Brain microvascular endothelial cell (primary cell): ENCODE data around the gene MTARC1.

Source experiments
- DNase-seq: peaks from one replicate; pipeline ENCODE4 v3.0.0-alpha.2; 2020
- H3K27ac ChIP-seq: fragments of 250-450 bp; sonication (Bioruptor Pico); 2 replicates; pipeline ENCODE4 v1.5.1; 2020; ENCODE audit warnings: mild to moderate bottlenecking, moderate library complexity
- H3K27me3 ChIP-seq: fragments of 250-450 bp; sonication (Bioruptor Pico); replicated peaks from 2 replicates; pipeline ENCODE4 v1.5.1; 2020; ENCODE audit warnings: mild to moderate bottlenecking
- H3K36me3 ChIP-seq: fragments of 250-450 bp; sonication (Bioruptor Pico); replicated peaks from 2 replicates; pipeline ENCODE4 v1.5.1; 2020; ENCODE audit warnings: mild to moderate bottlenecking
- H3K4me3 ChIP-seq: 2 replicates; pipeline ENCODE4 v1.5.1; 2011; ENCODE audit warnings: low read depth, mild to moderate bottlenecking, control low read depth, low read length, moderate library complexity
- in situ Hi-C: cut with HindIII; loops from 2 replicates; pipeline ENCODE4 v1.10.0; 2017; ENCODE audit warnings: low sequenced_read_pairs, low pct_ligation_motif_present
- TF ChIP-seq, protein P1 (sequence below): IDR thresholded peaks from 2 replicates; pipeline ENCODE4 v1.5.1; 2011; ENCODE audit warnings: low read depth, mild to moderate bottlenecking, moderate library complexity, low read length, control low read depth, inconsistent platforms; ENCODE audit errors: missing control alignments

Gene MTARC1

DNA sequence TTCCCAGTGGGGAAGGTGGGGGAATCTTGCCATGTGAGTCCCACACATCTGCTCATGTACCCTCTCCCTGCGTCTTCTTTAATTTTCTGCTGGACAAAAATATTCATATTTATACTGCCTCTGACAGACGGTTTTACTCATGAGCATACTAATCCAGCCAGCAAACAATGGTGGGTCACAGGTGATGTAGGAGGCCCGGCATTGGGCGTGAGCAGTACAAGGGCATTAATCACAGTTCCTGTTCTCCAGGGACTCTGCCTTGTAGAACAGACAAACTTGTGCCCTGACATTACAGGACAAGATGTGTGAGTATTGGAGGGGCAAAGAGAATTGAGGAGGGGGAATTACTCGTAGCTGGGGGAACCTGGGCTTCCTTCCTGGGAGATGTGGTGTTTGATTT is 25.0 kb downstream of the MTARC1 start:
- no peaks in the 10 kb centered on the region for H3K27me3 ChIP-seq
- TF ChIP-seq, protein P1, sequence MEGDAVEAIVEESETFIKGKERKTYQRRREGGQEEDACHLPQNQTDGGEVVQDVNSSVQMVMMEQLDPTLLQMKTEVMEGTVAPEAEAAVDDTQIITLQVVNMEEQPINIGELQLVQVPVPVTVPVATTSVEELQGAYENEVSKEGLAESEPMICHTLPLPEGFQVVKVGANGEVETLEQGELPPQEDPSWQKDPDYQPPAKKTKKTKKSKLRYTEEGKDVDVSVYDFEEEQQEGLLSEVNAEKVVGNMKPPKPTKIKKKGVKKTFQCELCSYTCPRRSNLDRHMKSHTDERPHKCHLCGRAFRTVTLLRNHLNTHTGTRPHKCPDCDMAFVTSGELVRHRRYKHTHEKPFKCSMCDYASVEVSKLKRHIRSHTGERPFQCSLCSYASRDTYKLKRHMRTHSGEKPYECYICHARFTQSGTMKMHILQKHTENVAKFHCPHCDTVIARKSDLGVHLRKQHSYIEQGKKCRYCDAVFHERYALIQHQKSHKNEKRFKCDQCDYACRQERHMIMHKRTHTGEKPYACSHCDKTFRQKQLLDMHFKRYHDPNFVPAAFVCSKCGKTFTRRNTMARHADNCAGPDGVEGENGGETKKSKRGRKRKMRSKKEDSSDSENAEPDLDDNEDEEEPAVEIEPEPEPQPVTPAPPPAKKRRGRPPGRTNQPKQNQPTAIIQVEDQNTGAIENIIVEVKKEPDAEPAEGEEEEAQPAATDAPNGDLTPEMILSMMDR: no peak
- H3K36me3 ChIP-seq: no peaks in the 10 kb centered on the region
- no peak for DNase-seq
- in situ Hi-C loops: no loop called here
- no peak overlapping the region for H3K4me3 ChIP-seq
- no peak overlapping the region for H3K27ac ChIP-seq

DNA sequence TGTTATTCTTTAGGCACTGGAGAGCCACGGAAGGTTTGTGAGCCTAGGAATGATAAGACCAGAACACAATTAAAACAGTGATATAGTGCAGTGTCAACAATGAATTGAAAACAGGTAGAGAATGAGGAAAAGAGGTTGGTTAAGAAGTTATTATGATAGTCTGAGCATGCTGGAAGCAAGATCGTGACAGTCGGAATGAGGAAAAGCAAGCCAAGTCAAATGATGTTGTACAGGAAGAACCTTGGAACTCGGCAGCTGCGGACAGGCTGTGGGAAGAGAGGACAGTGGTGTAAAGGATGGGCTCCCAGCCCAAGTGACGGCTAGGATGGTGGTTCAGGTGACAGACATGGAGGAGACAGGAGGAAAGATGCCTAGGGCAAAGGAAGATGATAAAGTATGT is 25.6 kb downstream of the MTARC1 start:
- no peaks in the 10 kb centered on the region for H3K36me3 ChIP-seq
- DNase-seq: no peak
- H3K27ac ChIP-seq: no peak overlapping the region

DNA sequence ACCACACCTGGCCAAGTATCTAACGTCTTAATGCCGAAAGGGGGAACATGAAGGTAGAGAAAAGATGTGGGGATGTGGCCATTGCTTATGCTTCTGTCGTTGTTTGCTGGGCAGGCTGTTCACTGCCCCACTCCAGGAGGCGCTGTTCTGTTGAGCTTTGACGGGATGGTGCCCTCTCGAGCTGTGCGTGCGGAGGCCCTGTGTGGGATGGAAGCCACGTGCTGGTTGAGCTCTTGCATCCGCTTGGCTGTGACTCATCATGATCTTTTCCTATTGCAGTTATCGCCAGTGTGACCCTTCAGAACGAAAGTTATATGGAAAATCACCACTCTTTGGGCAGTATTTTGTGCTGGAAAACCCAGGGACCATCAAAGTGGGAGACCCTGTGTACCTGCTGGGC is 26.3 kb downstream of the MTARC1 start:
- H3K36me3 ChIP-seq: no peaks in the 10 kb centered on the region
- DNase-seq: no peak
- no peak overlapping the region for H3K4me3 ChIP-seq
- H3K27me3 ChIP-seq: no peaks in the 10 kb centered on the region
- in situ Hi-C loops: no loop called here
- TF ChIP-seq, protein P1: no peak
- H3K27ac ChIP-seq: no peak overlapping the region

More for the DNA sequence above, 25.6 kb downstream of the MTARC1 start:
- in situ Hi-C loops: no loop called here
- no peak overlapping the region for H3K4me3 ChIP-seq
- TF ChIP-seq, protein P1: no peak
- H3K27me3 ChIP-seq: no peaks in the 10 kb centered on the region

DNA sequence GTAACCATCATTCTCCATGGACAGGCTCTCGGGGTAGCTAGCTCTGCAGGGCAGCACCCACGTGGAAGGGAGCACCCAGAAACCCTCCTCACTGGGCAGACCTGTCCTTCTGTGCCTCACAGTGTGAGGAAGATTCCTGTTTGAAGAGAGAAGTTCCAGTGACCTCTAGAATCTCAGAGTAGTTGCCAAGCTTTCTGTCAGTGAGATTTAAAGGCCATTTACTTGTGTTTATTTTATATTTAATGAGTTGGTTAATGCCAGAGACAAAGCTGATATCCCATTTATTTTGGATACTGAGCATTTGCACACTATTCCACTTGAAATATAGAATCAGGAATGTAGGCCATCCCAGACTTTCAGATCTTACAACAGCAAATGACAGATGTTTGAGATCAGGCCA is 28.7 kb downstream of the MTARC1 start:
- in situ Hi-C loops: no loop called here
- TF ChIP-seq, protein P1: no peak
- H3K4me3 ChIP-seq: no peak overlapping the region
- no peak overlapping the region for H3K27ac ChIP-seq
- no peaks in the 10 kb centered on the region for H3K36me3 ChIP-seq
- no peaks in the 10 kb centered on the region for H3K27me3 ChIP-seq
- no peak for DNase-seq

DNA sequence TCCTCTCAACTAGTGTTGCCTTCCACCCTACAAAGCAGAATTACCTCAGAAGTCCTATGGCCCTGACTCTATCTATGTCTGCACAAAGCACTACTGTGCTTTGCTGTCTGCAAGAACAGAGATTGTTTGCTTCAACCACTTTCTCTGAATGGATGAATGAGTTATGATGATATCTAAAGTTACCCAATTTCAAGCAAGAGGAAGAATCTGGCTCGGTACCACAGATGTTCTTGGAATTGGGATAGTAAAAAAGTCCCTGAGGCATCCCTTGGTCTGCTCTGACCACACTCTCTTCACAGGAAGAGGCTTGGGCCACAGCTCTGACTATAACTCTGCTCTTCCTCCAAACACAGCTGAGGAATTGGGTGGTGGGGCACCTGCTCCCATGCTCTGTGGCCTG is 31.2 kb downstream of the MTARC1 start:
- H3K4me3 ChIP-seq: no peak overlapping the region
- TF ChIP-seq, protein P1: no peak
- H3K27ac ChIP-seq: no peak overlapping the region
- H3K36me3 ChIP-seq: no peaks in the 10 kb centered on the region
- no peaks in the 10 kb centered on the region for H3K27me3 ChIP-seq
- no peak for DNase-seq
- in situ Hi-C loops: no loop called here

DNA sequence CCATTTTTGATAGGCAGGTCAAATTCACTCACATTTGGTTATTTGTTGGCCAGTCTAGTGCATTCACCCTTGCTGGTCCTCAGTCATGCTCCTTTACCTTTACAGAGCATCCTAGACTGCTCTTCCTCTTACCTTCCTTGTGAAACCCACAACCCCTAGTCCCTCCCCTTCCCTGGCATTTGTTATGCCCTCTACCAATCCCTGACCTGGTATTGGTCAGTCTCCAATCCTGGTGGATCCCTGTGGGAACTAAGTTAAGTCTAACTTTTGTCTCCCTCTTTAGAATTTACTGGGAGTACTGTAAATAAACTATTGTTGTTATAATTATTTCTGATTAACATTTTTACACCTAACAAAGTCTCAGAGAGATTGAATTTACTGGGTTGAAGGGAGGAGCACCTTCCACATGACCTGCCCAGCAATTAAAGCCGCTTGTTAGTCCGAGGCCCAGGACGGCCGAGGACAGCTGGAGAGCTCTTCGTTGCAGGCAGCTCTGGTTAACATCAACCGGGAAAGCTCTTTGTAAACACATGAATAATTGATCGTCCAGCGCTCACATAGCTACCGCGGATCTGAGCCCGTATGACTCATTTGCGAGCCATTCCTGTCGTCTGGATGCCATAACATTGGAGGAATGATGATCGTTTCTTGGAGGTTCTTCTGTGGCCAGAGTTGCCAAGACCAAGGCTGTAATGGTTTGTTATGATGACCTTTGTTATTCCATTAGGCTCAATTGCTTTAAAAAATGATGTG is 31.9 kb downstream of the MTARC1 start:
- H3K4me3 ChIP-seq: no peak overlapping the region
- H3K27me3 ChIP-seq: no peaks in the 10 kb centered on the region
- no peak overlapping the region for H3K27ac ChIP-seq
- in situ Hi-C loops: no loop called here
- TF ChIP-seq, protein P1: no peak
- H3K36me3 ChIP-seq: no peaks in the 10 kb centered on the region
- peak; percentile 65 for DNase-seq
